ENCODE data around the gene LHCGR. TPM values are rescaled to one million over a fixed set of nuclear protein-coding genes. Genes with fewer than 3 reads are reported as not detected.

LHCGR gene
- total and polyA plus RNA-seq, 2 experiments from 2014 or later: 0.23 TPM; not detected in 1

GRCh38 chr2:48693066-48693465 is 62.5 kb downstream of the LHCGR start:
- WGBS (ENCODE audit: low lambda C conversion rate, missing lambda C conversion rate): 92% methylated on average over 4 of the region's 4 CpGs
- Histone ChIP-seq H4K20me1 (ENCODE audit: insufficient read depth, poor library complexity, severe bottlenecking) (no peaks in the 10 kb centered on the region), H3K27ac (no peak overlapping the region), H3K79me2 (no peaks in the 10 kb centered on the region), H3K27me3 (no peaks in the 10 kb centered on the region), H2AFZ (no peak overlapping the region), H3K4me1 (ENCODE audit: insufficient read depth) (peaks cover 13% of the 10 kb centered on the region), H3K9me2 (replicated peaks; ENCODE audit: insufficient read depth) (no peaks in the 10 kb centered on the region), H3K36me3 (replicated peaks; ENCODE audit: insufficient read depth, low read depth) (no peaks in the 10 kb centered on the region), H3K9me3 (ENCODE audit: low read depth) (no peaks in the 10 kb centered on the region), H3K4me2 (no peak overlapping the region), H3K4me3 (no peak overlapping the region)
- no peak for TF ChIP-seq CTCF (IDR thresholded peaks at IDR 0.05; ENCODE audit: poor library complexity)
- TF ChIP-seq EZH2phosphoT487 (IDR thresholded peaks at IDR 0.05; ENCODE audit: low read depth, severe bottlenecking, unreplicated experiment): no peak
- no peak for TF ChIP-seq EZH2 (IDR thresholded peaks at IDR 0.05; ENCODE audit: borderline replicate concordance)
- no peak for DNase-seq (ENCODE audit: low spot score)

GRCh38 chr2:48691935-48692691 is 63.4 kb downstream of the LHCGR start:
- Histone ChIP-seq H3K27ac (no peak overlapping the region), H3K9me2 (replicated peaks; ENCODE audit: insufficient read depth) (no peaks in the 10 kb centered on the region), H3K9me3 (ENCODE audit: low read depth) (no peaks in the 10 kb centered on the region), H4K20me1 (ENCODE audit: insufficient read depth, poor library complexity, severe bottlenecking) (no peaks in the 10 kb centered on the region), H3K4me3 (no peak overlapping the region), H3K4me2 (no peak overlapping the region), H3K79me2 (no peaks in the 10 kb centered on the region), H3K27me3 (no peaks in the 10 kb centered on the region), H3K36me3 (replicated peaks; ENCODE audit: insufficient read depth, low read depth) (peaks cover 2% of the 10 kb centered on the region), H2AFZ (no peak overlapping the region), H3K4me1 (ENCODE audit: insufficient read depth) (peaks cover 13% of the 10 kb centered on the region)
- TF ChIP-seq EZH2phosphoT487 (IDR thresholded peaks at IDR 0.05; ENCODE audit: low read depth, severe bottlenecking, unreplicated experiment) (no peak), CTCF (IDR thresholded peaks at IDR 0.05; ENCODE audit: poor library complexity) (no peak), EZH2 (IDR thresholded peaks at IDR 0.05; ENCODE audit: borderline replicate concordance) (no peak)
- WGBS (ENCODE audit: low lambda C conversion rate, missing lambda C conversion rate): 84% methylated on average over 3 of the region's 3 CpGs
- DNase-seq (ENCODE audit: low spot score): no peak

GRCh38 chr2:48685126-48685525 is 70.4 kb downstream of the LHCGR start:
- Histone ChIP-seq H3K36me3 (replicated peaks; ENCODE audit: insufficient read depth, low read depth) (peaks cover 2% of the 10 kb centered on the region), H3K27me3 (no peaks in the 10 kb centered on the region), H3K9me3 (ENCODE audit: low read depth) (no peaks in the 10 kb centered on the region), H2AFZ (no peak overlapping the region), H3K4me3 (no peak overlapping the region), H3K27ac (no peak overlapping the region), H3K4me2 (no peak overlapping the region), H3K4me1 (ENCODE audit: insufficient read depth) (no peaks in the 10 kb centered on the region), H3K9me2 (replicated peaks; ENCODE audit: insufficient read depth) (no peaks in the 10 kb centered on the region), H4K20me1 (ENCODE audit: insufficient read depth, poor library complexity, severe bottlenecking) (no peaks in the 10 kb centered on the region), H3K79me2 (no peaks in the 10 kb centered on the region)
- no peak for TF ChIP-seq CTCF (IDR thresholded peaks at IDR 0.05; ENCODE audit: poor library complexity)
- no peak for TF ChIP-seq EZH2 (IDR thresholded peaks at IDR 0.05; ENCODE audit: borderline replicate concordance)
- TF ChIP-seq EZH2phosphoT487 (IDR thresholded peaks at IDR 0.05; ENCODE audit: low read depth, severe bottlenecking, unreplicated experiment): no peak
- DNase-seq (ENCODE audit: low spot score): no peak
- 92% methylated on average over 1 of the region's 1 CpG for WGBS (ENCODE audit: low lambda C conversion rate, missing lambda C conversion rate)

Data from hepatocyte (in vitro differentiated cells).